Left cardiac atrium (tissue), 4 donors: ENCODE data around the gene TMC2. TPM values are rescaled to one million over a fixed set of nuclear protein-coding genes. Genes with fewer than 3 reads are reported as not detected.

Source experiments
- ATAC-seq, 2 donors: fragments of 200-7000 bp; cut with Tn5 transposase; one replicate each; pipeline ENCODE4 v1.9.1; 2020; ENCODE audit warnings: mild to moderate bottlenecking in 2 of 2, moderate library complexity in 2 of 2
- DNase-seq: peaks from one replicate; pipeline ENCODE4 v3.0.0-alpha.2; 2020
- intact Hi-C, 2 donors: fragments of 100-400 bp; cut with DNase I; formaldehyde crosslinking; loops; one replicate each; pipeline versions ENCODE4 v1.14.1 to v1.15.1; 2022 to 2023
- total RNA-seq, 2 donors: library from RNA; stranded (reverse); fragmentation: NEBNext Ultra II Directional; extraction: Animal tissue kit (Norgen Biotek cat#: 25700); gene quantifications; one replicate each; pipeline ENCODE4 v1.2.1, GENCODE V29; 2021
- donor health status: DM: no; HTN: yes; CAD: no.
- donor health status: DM: no; HTN: yes; CAD: no; lungs with severe emphysema.
- donor health status: DM: yes; HTN: yes; CAD: no.
- donor health status: Dilated cardiomyopathy.

Gene TMC2
- total RNA-seq, 2 donors from 2014 or later, result 0.06 TPM; not detected in 1

DNA sequence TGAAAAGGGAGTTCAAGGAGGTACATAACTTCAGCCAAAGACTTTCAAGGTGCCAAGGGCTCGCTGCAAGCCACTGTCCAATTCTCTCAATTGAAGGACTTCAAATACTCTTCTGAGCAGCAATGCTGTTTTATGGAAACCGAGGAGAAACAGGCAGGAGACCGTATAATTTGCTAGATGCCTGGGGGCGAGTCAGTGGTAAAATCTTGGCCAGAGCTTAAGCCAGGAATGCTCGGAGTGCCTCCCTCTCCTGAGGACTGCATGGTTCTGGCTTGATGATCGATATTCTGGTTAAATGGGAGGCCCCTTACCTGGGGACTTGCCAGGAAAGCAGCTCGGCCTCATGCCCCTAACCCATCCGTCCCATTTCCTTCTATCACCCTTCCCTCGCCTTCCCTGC, 80.3 kb downstream of the TMC2 start:
- ATAC-seq (no peak), DNase-seq (no peak)
- intact Hi-C loops, result no loop called here

DNA sequence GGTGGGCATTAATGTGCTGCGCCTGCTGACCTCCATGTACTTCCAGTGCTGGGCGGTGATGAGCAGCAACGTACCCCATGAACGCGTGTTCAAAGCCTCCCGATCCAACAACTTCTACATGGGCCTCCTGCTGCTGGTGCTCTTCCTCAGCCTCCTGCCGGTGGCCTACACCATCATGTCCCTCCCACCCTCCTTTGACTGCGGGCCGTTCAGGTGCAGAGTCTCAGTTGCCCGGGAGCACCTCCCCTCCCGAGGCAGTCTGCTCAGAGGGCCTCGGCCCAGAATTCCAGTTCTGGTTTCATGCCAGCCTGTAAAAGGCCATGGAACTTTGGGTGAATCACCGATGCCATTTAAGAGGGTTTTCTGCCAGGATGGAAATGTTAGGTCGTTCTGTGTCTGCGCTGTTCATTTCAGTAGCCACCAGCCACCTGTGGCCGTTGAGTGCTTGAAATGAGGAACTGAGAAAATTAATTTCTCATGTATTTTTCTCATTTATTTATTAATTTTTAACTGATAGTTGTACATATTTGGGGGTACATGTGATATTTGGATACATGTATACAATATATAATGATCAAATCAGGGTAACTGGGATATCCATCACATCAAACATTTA, 80.8 kb downstream of the TMC2 start:
- intact Hi-C loops, result no loop called here
- DNase-seq (no peak), ATAC-seq (no peak)

DNA sequence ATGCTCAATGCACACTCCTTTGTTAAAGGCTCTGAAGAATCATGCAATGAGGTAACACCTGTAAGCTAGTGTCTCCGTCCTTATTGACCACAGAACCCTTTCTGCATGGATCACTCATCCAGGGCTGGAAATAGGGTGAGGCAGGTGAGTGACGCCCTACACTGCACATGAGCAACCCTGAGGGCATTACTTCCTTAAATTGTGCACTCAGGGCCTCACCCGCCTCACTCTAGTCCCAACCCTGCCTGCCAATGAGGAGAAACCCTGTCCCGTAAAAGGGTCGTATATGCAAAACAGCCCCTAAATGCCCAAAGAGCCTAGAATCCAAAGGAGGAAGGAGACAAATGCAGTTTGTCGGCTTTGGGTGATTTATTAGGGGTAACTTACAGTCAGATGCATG, 82.4 kb downstream of the TMC2 start:
- ATAC-seq (no peak), DNase-seq (no peak)
- intact Hi-C loops, result no loop called here

DNA sequence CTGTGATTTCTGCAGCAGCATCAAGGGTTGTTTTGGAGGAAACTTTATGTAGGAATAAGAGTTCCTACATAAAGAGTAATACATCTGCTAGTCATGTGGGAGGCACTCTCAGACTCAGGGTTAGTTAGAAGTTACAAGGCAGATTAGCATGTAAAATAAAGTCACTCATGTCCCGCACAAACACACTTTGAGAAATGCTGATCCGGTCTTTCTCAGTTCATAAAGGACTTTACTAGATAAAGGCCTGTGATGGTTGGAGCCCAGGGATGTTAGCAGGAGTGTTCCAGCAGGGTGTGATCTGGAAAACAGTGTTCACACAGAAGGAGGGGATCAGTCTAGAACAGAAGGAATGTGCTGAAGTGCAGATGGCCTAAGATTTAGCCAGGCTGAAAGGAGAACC, 83.0 kb downstream of the TMC2 start:
- ATAC-seq (no peak), DNase-seq (no peak)
- intact Hi-C loops, result no loop called here

DNA sequence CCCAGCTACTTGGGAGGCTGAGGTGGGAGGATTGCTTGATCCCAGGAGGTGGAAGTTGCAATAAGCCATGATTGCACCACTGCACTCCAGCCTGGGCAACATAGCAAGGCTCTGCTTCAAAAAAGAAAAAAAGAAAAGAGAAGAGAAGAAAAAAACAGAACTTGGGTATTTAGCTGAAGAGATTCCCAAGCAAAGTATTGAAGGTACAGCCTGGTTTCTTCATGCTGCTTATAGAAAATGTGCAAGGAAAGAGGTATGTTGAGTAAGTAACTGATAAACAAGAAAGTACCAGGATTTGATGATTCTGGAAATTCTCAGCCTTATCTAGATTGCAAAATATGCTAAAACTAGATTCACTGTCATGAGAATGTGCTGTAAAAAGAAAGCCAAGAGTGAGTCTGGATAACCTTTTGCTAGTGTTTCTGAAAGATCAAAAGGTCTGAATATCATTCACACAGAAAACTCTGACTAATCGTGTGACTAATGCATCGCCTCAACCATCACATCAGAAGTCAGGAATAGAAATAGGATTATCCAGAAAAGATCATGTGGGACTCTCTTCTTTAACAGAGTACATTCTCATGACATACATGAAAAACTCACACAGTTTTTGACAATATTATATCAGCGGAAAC, 83.7 kb downstream of the TMC2 start:
- ATAC-seq (no peak), DNase-seq (no peak)
- intact Hi-C loops, result no loop called here

DNA sequence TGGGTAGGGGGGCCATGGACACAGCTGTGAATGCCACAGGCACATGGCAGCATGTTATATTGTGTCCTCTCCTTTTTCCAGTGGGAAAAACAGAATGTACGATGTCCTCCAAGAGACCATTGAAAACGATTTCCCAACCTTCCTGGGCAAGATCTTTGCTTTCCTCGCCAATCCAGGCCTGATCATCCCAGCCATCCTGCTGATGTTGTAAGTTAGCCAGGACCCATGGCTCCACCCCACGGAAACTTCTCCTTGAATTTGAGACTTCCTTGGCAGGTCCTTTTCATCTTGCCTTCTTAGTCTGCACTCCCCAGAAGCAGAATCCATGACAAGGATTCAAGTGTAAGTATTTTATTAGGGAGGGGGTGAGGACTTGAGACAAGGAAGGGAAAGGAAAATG, 87.8 kb downstream of the TMC2 start:
- intact Hi-C loops, result no loop called here
- DNase-seq, result no peak
- ATAC-seq, result peak in 1 of 2 donors; percentile 79

DNA sequence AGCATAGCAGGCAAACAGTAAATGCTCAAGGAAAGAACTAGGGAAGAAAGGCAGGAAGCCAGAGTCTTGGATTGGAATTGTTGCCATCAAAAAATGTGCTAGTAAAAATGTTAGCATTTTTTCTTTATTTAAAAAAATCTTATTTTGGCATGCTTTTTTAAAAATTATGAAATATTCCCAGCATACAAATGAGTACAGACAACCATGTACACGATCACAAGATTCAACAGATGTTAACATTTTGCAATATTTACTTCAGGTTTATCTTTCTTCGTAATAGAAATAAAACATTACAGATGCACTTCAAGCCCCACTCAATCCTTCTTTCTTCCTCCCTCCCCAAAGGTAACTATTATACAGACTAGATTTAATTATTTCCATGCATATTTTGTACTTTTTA, 88.7 kb downstream of the TMC2 start:
- intact Hi-C loops, result no loop called here
- ATAC-seq (no peak), DNase-seq (no peak)

DNA sequence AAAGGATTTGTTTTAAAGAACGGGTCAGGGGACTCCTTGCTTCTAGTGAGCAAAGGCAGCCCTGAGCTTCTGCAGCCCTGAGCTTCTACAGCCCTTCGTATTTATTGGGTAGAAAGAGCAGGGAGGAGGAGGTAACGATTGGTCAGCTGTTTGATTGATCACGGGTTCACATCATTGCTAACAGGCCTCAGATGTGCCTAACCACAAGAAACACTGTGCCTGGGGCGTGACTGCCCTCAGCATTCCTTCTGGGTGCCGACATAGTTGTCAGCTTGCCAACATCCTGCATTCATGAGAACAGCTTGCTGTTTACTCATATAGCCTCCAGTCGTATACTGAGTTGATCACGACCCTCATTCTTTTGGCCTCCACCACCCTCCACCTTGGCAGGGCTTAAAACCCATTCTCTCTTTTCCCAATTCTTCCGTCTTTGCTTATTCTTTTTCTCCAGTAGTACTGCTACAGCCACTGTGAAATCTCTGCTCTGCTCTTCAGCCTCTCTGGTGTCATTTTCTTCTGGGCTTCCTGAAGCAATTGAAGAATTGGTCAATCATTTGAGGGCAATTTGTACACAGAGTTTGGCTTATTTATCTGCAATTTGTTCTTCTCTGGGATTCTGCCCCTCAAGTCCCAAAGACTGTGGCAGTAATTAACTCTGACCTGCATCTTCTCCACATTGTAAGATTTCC, 90.6 kb downstream of the TMC2 start:
- DNase-seq (no peak), ATAC-seq (no peak)
- intact Hi-C loops, result no loop called here

DNA sequence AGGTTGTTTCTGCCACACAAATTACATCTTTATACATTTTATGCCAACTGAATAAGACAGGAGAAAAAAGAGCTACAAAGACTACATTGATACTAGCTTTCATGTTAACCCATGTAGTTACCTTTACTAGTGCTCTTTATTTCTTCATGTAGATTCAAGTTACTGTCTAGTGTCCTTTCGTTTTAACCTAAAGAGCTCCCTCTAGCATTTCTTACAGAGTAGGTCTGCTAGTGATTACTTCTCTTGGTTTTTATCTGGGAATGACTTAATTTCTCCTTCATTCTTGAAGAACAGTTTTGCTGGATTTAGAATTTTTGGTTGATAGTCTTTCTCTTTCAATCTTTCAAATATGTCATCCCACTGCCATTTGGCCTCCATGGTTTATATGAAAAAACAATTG, 94.9 kb downstream of the TMC2 start:
- ATAC-seq (no peak), DNase-seq (no peak)
- intact Hi-C loops, result no loop called here

DNA sequence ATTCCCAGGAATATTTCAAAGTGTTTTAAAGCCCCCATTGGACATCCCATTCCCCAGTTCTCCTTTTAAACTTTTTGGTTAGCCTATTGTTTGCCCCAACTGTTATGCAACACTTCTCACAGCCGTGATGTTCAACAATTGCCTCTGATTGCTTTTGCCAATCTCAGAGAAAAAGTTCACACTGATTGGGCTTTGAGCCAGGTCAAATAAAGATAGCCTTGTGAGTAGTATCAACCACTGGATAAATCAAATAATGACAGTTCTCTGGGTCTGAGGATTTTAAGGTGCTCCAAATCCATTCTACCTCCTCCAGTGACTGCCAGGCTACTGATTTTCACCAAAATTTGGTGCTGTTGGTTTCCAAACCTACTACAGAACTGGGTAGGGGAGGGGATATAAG, 97.0 kb downstream of the TMC2 start:
- intact Hi-C loops, result no loop called here
- DNase-seq (no peak), ATAC-seq (no peak)

DNA sequence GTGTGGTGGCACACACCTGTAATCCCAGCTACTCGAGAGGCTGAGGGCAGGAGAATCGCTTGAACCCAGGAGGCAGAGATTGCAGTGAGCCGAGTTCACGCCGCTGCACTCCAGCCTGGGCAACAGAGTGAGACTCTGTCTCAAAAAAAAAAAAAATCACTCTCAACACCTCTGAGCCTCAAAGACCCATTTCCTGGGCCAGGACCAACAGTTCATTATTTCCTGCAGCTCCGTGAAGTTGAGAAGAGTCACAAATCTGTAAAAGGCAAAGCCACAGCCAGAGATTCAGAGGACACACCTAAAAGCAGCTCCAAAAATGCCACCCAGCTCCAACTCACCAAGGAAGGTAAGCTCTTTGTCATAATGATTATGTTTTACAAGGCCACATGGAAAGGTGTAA, 100.9 kb downstream of the TMC2 start:
- intact Hi-C loops, result no loop called here
- ATAC-seq, result no peak
- DNase-seq, result no peak

DNA sequence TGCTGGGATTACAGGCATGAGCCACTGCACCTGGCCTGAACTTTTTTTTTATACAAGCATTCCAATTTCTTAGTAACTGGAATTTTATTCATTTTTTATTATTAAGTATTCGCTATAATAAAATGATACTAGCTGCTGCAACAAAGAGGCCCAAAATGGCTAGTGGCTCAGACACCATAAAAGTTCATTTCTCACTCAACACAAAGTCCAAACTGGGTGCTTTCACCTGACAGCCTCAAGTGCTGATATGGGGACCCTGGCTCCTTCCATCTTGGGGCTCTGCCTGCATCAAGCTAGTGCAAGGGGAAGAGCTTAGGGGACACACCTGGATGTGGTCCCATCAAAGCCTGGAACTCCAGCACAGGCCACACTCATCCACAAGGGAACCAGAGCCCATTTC, 103.9 kb downstream of the TMC2 start:
- intact Hi-C loops, result loop anchor here in 1 of 2 donors (10.0 kb wide), 1 partner anchor 115 kb away; no protein-coding TSS in a partner anchor
- no peak for ATAC-seq
- DNase-seq, result no peak

DNA sequence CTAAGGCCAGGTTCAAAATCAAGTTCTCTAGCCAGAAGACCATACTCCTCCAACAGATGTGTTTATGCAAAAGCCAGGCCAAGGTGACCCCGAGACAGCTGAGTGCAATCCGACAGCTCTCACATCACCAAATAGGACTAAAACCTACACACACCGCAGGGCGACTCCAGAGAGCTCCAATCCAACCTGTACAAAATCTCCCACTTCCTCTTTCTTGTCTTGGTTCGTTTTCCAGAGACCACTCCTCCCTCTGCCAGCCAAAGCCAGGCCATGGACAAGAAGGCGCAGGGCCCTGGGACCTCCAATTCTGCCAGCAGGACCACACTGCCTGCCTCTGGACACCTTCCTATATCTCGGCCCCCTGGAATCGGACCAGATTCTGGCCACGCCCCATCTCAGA, 104.5 kb downstream of the TMC2 start:
- intact Hi-C loops, result loop anchor here in 1 of 2 donors (10.0 kb wide), 1 partner anchor 116 kb away; no protein-coding TSS in a partner anchor
- ATAC-seq (no peak), DNase-seq (no peak)

DNA sequence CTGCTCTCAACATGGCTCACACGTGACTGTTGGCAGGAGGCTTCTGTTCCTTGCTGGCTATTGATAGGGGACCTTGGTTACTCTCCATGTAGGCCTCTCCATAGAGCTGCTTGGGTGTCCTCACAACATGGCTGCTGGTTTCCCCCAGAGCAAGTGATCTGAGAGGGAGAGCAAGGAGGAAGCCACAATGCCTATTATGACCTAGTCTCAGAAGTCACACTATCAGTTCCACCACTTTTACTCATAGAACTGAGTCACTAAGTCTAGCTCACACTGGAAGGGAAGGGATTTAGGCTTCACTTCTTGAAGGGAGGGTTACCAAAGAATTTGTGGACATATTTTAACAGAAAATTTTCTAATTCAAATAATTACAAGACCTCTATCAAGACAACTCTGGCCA, 107.3 kb downstream of the TMC2 start:
- no peak for DNase-seq
- intact Hi-C loops, result loop anchor here in 1 of 2 donors (10.0 kb wide), 1 partner anchor 119 kb away; no protein-coding TSS in a partner anchor
- ATAC-seq, result no peak

DNA sequence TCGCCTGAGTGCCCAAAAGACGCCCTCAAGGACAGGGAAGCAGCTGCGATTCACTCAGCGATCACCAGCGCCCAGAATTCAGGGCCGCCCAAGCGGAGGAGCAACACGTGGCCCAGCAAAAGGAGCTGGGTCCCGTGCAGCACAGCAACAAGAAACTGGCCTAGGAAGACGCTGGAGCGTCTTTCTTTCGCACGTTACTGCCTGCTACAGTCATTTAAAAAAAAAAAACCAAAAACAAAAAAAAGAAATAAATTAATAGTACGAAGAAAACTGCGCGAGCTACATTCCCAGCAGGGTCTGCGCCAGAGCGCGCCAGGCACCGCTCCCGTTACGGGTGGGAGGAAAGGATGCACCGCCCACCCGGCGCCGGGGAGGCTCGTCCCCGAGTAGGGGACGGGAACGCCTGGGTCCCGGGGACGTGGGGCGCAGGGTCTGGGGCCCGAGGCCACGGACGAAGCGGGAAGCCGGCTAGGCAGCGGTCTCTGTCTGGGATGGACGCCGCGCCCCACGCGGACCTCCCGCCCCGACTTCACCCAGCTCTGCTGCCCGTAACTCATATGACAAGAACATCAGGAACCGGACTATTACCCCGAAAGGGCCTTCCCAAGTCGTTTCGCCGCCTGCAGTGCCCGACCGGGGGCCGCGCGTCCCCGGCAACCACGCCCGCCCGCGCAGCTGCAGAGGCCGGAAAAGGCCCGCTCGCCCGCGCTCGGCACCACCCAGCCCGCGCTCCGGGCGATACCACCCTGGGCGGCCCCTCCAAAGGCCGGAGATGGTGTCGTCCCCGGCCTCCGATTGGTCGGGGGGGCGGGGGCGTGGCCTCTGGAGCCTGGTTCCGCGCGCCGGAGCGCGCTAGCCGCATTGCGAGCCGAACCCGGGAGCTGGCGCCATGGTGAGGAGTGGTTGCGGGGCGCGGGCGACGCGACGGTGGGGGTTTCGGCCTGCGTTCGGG, 115.7 kb downstream of the TMC2 start, which contains the start of gene NOP56:
NOP56 (plus strand) TSS at position 861 of the 952 bp plus-strand sequence; CDS start at position 890, 29 bp downstream.
- DNase-seq (peak; percentile 92), ATAC-seq (peak; percentile 98)
- intact Hi-C loops, result no loop called here

DNA sequence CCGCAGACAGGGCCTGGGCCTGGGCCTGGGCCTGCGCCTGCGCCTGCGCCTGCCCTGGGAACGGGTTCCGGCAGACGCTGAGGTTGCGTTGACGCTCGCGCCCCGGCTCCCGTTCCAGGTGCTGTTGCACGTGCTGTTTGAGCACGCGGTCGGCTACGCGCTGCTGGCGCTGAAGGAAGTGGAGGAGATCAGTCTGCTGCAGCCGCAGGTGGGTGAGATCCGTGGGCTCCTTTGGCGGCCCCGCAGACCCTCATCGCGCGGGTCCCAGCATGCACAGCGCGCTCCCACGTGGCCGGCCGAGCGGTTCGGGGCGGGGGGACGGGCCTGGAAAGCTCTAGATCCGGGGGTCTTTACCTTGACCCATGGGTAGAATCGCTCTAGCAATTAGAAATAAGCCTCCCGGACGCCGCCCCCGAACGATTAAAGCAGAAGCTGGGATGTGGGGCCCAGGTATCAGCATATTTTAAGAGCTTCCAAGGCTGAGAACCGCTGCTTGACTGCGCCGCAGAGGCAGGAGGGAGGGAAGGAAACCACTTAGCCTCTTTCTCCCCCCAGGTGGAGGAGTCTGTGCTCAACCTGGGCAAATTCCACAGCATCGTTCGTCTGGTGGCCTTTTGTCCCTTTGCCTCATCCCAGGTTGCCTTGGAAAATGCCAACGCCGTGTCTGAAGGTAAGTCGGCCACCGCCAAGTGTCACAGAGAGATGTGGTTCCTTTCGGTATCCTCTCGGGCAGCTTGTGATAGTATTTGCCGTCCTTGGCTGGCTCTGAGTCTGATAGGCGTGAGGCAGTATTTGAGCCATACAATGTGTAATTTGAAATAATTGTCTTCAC, 116.6 kb downstream of the TMC2 start:
- peak; percentile 63 for DNase-seq
- intact Hi-C loops, result no loop called here
- peak; percentile 77 for ATAC-seq

DNA sequence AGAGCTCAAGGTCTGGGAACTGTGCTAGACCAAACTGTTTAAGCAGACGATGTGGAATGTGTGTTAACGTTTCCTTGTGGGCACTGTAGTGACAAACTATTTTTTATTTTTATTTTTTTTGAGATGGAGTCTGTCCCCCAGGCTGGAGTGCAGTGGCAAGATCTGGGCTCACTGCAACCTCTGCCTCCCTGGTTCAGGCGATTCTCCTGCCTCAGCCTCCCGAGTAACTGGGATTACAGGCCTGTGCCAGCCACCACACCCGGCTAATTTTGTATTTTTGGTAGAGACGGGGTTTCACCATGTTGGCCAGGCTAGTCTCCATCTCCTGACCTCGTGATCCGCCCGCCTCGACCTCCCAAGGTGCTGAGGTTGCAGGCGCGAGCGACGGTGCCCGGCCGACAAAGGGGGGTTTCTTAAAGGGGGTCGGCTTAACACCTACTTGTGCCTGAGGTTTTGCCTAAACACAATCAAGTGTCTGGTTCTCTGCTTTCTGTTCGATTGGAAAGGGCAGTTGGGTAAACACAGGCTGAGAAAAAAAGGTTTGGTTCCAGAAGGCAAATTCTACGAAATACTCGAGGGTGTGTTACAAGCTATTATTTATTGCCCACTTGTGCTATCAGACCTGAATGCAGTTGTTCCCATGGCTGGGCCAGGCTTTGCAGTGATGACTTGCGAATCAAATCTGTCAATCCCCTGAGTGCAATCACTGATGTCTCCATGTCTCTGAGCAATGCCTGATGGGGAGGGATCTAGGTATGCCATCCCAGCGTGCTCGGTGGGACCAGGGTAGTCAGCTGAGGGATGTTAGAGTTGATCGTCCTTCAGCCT, 117.4 kb downstream of the TMC2 start:
- no peak for DNase-seq
- no peak for ATAC-seq
- intact Hi-C loops, result no loop called here

DNA sequence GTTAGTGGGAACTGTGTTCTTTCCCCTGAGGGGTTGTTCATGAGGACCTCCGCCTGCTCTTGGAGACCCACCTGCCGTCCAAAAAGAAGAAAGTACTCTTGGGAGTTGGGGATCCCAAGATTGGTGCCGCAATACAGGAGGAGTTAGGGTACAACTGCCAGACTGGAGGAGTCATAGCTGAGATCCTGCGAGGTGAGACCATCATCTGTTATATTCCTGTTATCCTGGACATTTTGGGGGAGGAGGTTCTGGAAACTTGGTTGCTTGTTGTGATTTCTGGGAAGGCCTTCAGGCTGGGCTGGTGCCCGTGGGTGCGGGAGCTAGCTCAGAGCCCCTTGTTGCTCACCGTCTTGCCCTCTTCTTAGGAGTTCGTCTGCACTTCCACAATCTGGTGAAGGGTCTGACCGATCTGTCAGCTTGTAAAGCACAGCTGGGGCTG, 118.0 kb downstream of the TMC2 start:
- intact Hi-C loops, result no loop called here
- ATAC-seq (no peak), DNase-seq (no peak)
